OCI-LY1 (cell line): ENCODE measurements around the gene PRAMEF33.
"Not testable (repeated sequence)": the region's sequence is repeated elsewhere in the genome, so short reads cannot be mapped to it uniquely, and the experiment has no call there.

Experiments
- EZH2 ChIP-seq: fragments of 200-600 bp; sonication (generic), shearing (Covaris generic); IDR thresholded peaks from 2 replicates; pipeline ENCODE4 v1.8.0; 2017; ENCODE audit warnings: borderline replicate concordance, mixed run types, mild to moderate bottlenecking, antibody characterized with exemption, low read length, moderate library complexity, mixed read lengths
- TF ChIP-seq, protein P1 (sequence below): fragments of 200-600 bp; sonication (generic), shearing (Covaris generic); IDR thresholded peaks from 2 replicates; pipeline ENCODE4 v1.5.1; 2017; ENCODE audit warnings: mild to moderate bottlenecking, antibody characterized with exemption, low read length, moderate library complexity, mixed read lengths

DNA sequence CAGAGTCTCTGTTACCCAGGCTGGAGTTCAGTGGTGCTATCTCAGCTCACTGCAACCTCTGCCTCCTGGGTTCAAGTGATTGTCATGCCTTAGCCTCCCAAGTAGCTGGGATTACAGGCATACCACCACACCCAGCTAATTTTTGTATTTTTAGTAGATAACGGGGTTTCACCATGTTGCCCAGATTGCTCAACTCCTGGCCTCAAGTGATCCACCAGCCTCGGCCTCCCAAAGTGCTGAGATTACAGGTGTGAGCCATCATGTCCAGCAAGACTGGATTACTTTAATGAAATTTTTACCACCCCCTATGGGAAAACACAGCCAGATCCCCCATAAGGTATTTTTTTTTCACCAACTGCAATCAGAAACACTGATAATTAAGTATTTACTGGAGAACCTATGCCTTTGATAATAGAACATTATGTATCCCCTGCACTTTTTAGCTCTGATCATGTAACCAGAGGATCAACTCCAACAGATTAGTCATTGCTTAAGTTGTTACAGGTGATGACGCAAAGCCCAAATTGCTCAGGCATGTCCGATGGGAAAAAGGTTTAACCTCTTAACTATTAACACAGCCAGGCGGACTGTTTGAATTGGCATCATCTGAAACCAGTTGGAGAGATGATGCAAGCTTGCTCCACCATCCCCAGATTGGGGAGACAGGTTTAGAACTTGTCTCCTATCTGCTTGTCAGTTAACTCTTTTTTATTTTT lies 6.0 kb upstream of the PRAMEF33 start:
- not testable (repeated sequence) for TF ChIP-seq EZH2
- TF ChIP-seq, protein P1, sequence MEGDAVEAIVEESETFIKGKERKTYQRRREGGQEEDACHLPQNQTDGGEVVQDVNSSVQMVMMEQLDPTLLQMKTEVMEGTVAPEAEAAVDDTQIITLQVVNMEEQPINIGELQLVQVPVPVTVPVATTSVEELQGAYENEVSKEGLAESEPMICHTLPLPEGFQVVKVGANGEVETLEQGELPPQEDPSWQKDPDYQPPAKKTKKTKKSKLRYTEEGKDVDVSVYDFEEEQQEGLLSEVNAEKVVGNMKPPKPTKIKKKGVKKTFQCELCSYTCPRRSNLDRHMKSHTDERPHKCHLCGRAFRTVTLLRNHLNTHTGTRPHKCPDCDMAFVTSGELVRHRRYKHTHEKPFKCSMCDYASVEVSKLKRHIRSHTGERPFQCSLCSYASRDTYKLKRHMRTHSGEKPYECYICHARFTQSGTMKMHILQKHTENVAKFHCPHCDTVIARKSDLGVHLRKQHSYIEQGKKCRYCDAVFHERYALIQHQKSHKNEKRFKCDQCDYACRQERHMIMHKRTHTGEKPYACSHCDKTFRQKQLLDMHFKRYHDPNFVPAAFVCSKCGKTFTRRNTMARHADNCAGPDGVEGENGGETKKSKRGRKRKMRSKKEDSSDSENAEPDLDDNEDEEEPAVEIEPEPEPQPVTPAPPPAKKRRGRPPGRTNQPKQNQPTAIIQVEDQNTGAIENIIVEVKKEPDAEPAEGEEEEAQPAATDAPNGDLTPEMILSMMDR = not testable (repeated sequence)
